ENCODE results near the gene APELA.

The APELA gene

GRCh38 chr4:164946810-164947209 is 69.8 kb downstream of the APELA start:
- no peak overlapping the region for H3K4me3 ChIP-seq (ENCODE audit: low read depth, low read length, poor library complexity, severe bottlenecking)
- no peaks in the 10 kb centered on the region for H3K9me2 ChIP-seq (ENCODE audit: low read depth, low read length)
- no peaks in the 10 kb centered on the region for H3K79me2 ChIP-seq (ENCODE audit: insufficient read depth, low read length)
- no peaks in the 10 kb centered on the region for H3K27me3 ChIP-seq (ENCODE audit: insufficient read depth, low read length)
- no peaks in the 10 kb centered on the region for H3K9me3 ChIP-seq (ENCODE audit: low read length)
- H4K20me1 ChIP-seq (ENCODE audit: insufficient read depth, low read length) = no peaks in the 10 kb centered on the region
- H3K4me2 ChIP-seq (ENCODE audit: low read length) = no peak overlapping the region
- H3K9ac ChIP-seq (ENCODE audit: low read length) = no peak overlapping the region
- no peak overlapping the region for H2AFZ ChIP-seq (ENCODE audit: low read length)
- TF ChIP-seq CTCF (IDR thresholded peaks at IDR 0.05; ENCODE audit: low read length) (no peak), EZH2 (IDR thresholded peaks at IDR 0.05; ENCODE audit: borderline replicate concordance, low read length) (no peak)
- no peak overlapping the region for H3K27ac ChIP-seq (ENCODE audit: low read depth, low read length, poor library complexity, severe bottlenecking)
- H3K4me1 ChIP-seq (ENCODE audit: insufficient read depth, low read length, severe bottlenecking) = no peaks in the 10 kb centered on the region
- H3K36me3 ChIP-seq (ENCODE audit: insufficient read depth, low read length) = no peaks in the 10 kb centered on the region
- no peaks in the 10 kb centered on the region for H3F3A ChIP-seq (ENCODE audit: insufficient read depth, low read length)

Data from OCI-LY1 (cell line).